Thyroid gland (tissue), 4 donors: ENCODE measurements around the gene CAPZB. TPM values are rescaled to one million over a fixed set of nuclear protein-coding genes. Genes with fewer than 3 reads are reported as not detected.

Experiments used
- DNase-seq, 2 donors: peaks; one replicate each; pipeline ENCODE4 v3.0.0-alpha.2; 2019
- H3K27ac ChIP-seq, 3 donors: fragments of 200-600 bp; sonication (generic); 1 replicate in 2 of 3; 2 replicates in 1 of 3; pipeline ENCODE4 v1.5.1; 2016 to 2019; ENCODE audit warnings: mild to moderate bottlenecking in 1 of 3, moderate library complexity in 1 of 3
- H3K27me3 ChIP-seq: fragments of 200-600 bp; sonication (generic); one replicate; pipeline ENCODE4 v1.5.1; 2019
- H3K36me3 ChIP-seq, 2 donors: fragments of 200-600 bp; sonication (generic); one replicate each; pipeline ENCODE4 v1.5.1; 2016 to 2019
- H3K4me1 ChIP-seq, 2 donors: fragments of 200-600 bp; sonication (generic); one replicate each; pipeline ENCODE4 v1.5.1; 2017 to 2019
- H3K4me3 ChIP-seq, 3 donors: fragments of 200-600 bp; sonication (generic); replicated peaks in 1 of 3; 1 replicate in 2 of 3; 2 replicates in 1 of 3; pipeline ENCODE4 v1.5.1; 2016; ENCODE audit warnings: mild to moderate bottlenecking in 1 of 3
- H3K9me3 ChIP-seq: fragments of 200-600 bp; sonication (generic); one replicate; pipeline ENCODE4 v1.5.1; 2017
- POLR2A ChIP-seq, 2 donors: fragments of 450-650 bp; IDR thresholded peaks; one replicate each; pipeline ENCODE4 v1.6.1; 2017; ENCODE audit warnings: antibody characterized with exemption in 2 of 2, mild to moderate bottlenecking in 2 of 2, moderate library complexity in 1 of 2
- WGBS, 2 donors: methylation state at CpG; one replicate each; pipeline ENCODE4 v1.1.5; 2017; 5-methylcytosine and 5-hydroxymethylcytosine counted together
- intact Hi-C: fragments of 100-400 bp; cut with DNase I; formaldehyde crosslinking; loops from one replicate; pipeline ENCODE4 v1.15.1; 2023
- total RNA-seq, 4 donors: library from RNA; depleted of rRNA; stranded (reverse); fragments of >200 nt; gene quantifications; one replicate each; pipeline ENCODE4 v1.2.3, GENCODE V29; 2016
- TF ChIP-seq, protein P1 (sequence below), 6 experiments: fragments of 200-600 bp in 3 of 6; fragments of 450-650 bp in 3 of 6; sonication (generic) in 3 of 6; IDR thresholded peaks; one replicate each; pipeline ENCODE4 v1.5.1; 2016 to 2019; ENCODE audit warnings: antibody characterized with exemption in 6 of 6, mild to moderate bottlenecking in 2 of 6, inconsistent platforms in 1 of 6, moderate library complexity in 1 of 6

Gene CAPZB
- total RNA-seq, 4 donors from 2014 or later, result 75.4 to 116 (median 93.1) TPM

DNA sequence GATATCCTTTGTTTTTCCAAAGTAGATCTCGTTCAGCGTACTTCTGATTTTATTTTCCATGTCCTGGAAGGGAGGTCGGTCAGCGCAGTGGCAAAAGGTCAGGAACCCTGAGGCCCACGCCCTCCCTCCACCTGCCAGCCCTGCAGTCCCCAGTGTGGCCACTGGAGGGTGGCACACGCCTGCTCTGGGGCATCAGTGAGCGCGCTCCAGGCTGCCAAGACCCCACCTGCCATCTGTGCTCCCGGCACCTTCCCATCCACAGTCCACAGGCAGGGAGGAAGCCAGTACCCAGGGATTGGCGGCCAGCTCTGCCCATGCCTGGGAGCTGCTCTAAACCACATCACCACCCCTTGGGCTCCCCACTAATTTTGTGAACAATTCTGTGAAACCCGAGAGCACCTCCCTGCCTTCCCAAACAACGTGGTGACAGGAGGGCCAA lies 140.9 kb downstream of the CAPZB start:
- peak; percentile 45 to 50 for DNase-seq
- no peaks in the 10 kb centered on the region for H3K27me3 ChIP-seq
- H3K27ac ChIP-seq, result no peak overlapping the region
- H3K4me1 ChIP-seq, result peaks cover 0 to 6% of the 10 kb centered on the region in 2 donors
- peaks cover 29 to 38% of the 10 kb centered on the region in 2 donors for H3K36me3 ChIP-seq
- H3K9me3 ChIP-seq, result no peaks in the 10 kb centered on the region
- intact Hi-C loops, result loop anchor here (10.0 kb wide), 1 partner anchor 240 kb away; no protein-coding TSS in a partner anchor
- 79 to 80% methylated on average over 12 of the region's 12 CpGs for WGBS, 2 donors
- TF ChIP-seq, protein P1, sequence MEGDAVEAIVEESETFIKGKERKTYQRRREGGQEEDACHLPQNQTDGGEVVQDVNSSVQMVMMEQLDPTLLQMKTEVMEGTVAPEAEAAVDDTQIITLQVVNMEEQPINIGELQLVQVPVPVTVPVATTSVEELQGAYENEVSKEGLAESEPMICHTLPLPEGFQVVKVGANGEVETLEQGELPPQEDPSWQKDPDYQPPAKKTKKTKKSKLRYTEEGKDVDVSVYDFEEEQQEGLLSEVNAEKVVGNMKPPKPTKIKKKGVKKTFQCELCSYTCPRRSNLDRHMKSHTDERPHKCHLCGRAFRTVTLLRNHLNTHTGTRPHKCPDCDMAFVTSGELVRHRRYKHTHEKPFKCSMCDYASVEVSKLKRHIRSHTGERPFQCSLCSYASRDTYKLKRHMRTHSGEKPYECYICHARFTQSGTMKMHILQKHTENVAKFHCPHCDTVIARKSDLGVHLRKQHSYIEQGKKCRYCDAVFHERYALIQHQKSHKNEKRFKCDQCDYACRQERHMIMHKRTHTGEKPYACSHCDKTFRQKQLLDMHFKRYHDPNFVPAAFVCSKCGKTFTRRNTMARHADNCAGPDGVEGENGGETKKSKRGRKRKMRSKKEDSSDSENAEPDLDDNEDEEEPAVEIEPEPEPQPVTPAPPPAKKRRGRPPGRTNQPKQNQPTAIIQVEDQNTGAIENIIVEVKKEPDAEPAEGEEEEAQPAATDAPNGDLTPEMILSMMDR (IDR thresholded peaks at IDR 0.05), result peak; percentile 42 to 82 (median 74)
- no peak for TF ChIP-seq POLR2A (IDR thresholded peaks at IDR 0.05)
- no peak overlapping the region for H3K4me3 ChIP-seq

DNA sequence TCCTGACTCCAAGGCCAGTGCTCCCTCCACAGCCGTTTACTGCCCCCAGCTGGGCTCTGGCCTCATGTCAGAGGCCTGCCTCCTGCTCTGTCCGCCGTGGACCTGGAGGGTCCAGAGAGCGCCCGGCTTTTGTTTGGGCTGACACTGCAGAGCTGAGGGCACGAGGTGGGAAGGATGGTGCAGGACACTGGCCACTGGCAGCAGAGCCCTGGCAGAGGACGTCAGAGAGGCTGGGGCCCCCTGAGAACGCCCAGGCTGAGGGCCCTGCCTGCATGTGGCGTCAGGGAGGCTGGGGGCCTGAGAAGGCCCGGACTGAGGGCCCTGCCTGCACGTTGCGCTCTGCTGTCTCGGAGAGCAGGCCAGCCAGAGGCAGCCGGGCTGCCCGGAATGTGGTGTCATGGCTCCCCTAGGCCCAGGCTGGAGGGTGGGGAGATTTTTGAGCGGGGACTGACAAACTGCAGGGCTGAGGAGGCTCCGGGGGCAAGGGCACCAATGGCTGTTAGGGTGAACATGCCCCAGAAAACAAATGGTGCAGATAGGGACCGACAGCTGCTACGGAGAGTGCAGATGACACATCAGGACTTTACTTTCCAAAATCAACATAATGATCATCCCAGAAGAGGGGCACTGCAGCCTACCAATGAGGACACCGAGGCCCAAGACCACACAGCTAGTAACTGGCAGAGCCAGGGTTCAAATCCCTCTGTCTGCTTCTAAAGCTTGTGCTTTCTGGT lies 141.6 kb downstream of the CAPZB start:
- H3K36me3 ChIP-seq, result peaks cover 29 to 42% of the 10 kb centered on the region in 2 donors
- TF ChIP-seq, protein P1 (IDR thresholded peaks at IDR 0.05), result no peak
- no peak for TF ChIP-seq POLR2A (IDR thresholded peaks at IDR 0.05)
- peaks cover 0 to 6% of the 10 kb centered on the region in 2 donors for H3K4me1 ChIP-seq
- DNase-seq, result no peak
- no peak overlapping the region for H3K27ac ChIP-seq
- no peaks in the 10 kb centered on the region for H3K9me3 ChIP-seq
- H3K27me3 ChIP-seq, result no peaks in the 10 kb centered on the region
- H3K4me3 ChIP-seq, result no peak overlapping the region
- 88 to 91% methylated on average over 11 to 12 of the region's 20 CpGs for WGBS, 2 donors
- intact Hi-C loops, result loop anchor here (2.0 to 10.0 kb wide), 2 partner anchors 241 to 307 kb away; no protein-coding TSS in a partner anchor

DNA sequence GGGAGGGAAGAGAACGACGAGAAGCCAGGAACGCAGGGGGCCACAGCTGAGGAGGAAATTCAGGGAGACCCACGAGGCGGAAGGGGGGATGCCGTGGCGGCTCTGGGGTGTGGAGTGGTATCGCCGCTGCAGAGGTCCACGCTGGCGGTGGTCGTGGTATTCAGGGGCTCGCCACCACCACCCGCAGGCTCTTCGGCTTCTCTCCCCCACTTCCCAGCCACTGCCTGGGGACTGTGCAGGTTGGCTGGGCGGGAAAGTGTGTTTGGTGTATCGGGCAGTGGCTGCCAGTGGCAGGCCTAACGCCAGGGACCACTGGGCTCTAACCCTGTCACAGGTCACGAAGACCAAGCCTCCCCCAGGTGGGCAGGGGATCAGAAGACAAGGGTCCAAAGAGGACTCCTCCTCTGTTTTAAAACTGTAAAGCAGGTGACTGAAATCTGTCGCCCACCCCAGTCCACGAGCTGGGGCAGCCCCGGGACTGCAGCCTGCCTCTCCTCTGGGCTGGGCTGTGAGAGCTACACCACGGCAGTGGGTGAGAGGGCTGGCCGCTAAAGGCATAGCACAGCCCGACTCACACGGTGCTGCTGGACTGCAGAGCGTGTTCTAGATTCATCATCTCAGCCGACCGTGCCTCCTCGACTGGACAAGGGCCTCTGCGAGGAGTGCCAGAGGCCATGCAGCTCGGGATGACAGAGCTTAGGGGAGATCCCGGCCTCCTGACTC lies 142.3 kb downstream of the CAPZB start:
- intact Hi-C loops, result loop anchor here (2.0 to 10.0 kb wide), 2 partner anchors 242 to 308 kb away; no protein-coding TSS in a partner anchor
- H3K4me3 ChIP-seq, result no peak overlapping the region
- H3K27ac ChIP-seq, result no peak overlapping the region
- no peak for DNase-seq
- H3K9me3 ChIP-seq, result no peaks in the 10 kb centered on the region
- WGBS, 2 donors, result 88 to 91% methylated on average over 28 to 29 of the region's 33 CpGs
- H3K27me3 ChIP-seq, result no peaks in the 10 kb centered on the region
- peaks cover 29 to 42% of the 10 kb centered on the region in 2 donors for H3K36me3 ChIP-seq
- H3K4me1 ChIP-seq, result peaks cover 0 to 6% of the 10 kb centered on the region in 2 donors
- TF ChIP-seq POLR2A (IDR thresholded peaks at IDR 0.05), result no peak
- TF ChIP-seq, protein P1 (IDR thresholded peaks at IDR 0.05), result no peak

DNA sequence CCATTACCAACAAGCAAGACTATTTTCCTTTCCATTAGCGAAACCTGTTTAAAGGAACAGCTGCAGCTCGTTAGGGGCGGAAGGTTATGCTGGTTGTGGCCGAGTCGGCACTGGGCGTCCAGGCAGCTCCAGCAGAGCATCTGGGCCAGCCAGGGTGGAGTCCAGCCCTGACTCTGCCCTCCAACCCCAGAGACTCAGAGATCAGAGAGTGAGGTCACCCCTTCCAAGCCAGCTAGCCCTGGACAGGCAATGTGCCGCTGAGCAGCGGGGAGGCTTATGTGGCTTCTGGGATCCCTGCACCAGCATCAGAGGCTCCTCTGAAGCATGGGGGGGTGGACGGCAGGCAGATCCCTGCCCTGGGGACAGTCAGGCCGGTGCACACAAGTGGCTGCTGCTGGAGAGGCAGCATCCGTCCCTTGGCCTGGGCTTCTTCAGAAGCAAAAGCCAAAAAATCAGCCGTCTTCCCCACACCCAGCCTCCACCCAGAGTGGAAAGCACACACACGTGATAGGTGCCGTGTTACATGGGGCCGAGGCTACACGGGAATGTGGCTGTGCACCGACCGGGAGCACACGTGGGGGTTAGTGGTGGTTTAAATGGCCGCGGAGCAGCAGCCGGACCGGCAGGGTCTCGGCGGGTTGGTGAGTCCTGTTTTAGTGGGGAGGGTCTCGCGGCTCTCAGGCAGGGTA lies 143.1 kb downstream of the CAPZB start:
- intact Hi-C loops, result loop anchor here (2.0 to 10.0 kb wide), 2 partner anchors 243 to 309 kb away; no protein-coding TSS in a partner anchor
- no peak for DNase-seq
- H3K4me1 ChIP-seq, result peaks cover 0 to 6% of the 10 kb centered on the region in 2 donors
- H3K9me3 ChIP-seq, result no peaks in the 10 kb centered on the region
- H3K4me3 ChIP-seq, result no peak overlapping the region
- H3K36me3 ChIP-seq, result peaks cover 29 to 42% of the 10 kb centered on the region in 2 donors
- no peak for TF ChIP-seq POLR2A (IDR thresholded peaks at IDR 0.05)
- TF ChIP-seq, protein P1 (IDR thresholded peaks at IDR 0.05), result no peak
- no peaks in the 10 kb centered on the region for H3K27me3 ChIP-seq
- no peak overlapping the region for H3K27ac ChIP-seq
- 88 to 90% methylated on average over 25 to 26 of the region's 27 CpGs for WGBS, 2 donors
